RPMI8226 (cell line): Measurements from ENCODE around the gene PRMT3.
"Not testable (repeated sequence)": the region's sequence is repeated elsewhere in the genome, so short reads cannot be mapped to it uniquely, and the experiment has no call there.

Experiments
- DNase-seq: peaks from one replicate; pipeline ENCODE4 v3.0.0-alpha.2; 2015

PRMT3 gene

GRCh38 chr11:20522536-20522935 lies 135.0 kb downstream of the PRMT3 start:
- DNase-seq = no peak

- no peak for DNase-seq
These were observed 142.2 kb downstream of the PRMT3 start for GRCh38 chr11:20529757-20530156.

- no peak for DNase-seq
These were observed 143.6 kb downstream of the PRMT3 start for GRCh38 chr11:20530942-20531703.

GRCh38 chr11:20535271-20535881 lies 147.9 kb downstream of the PRMT3 start:
- no peak for DNase-seq

GRCh38 chr11:20536365-20536764 lies 148.8 kb downstream of the PRMT3 start:
- DNase-seq = no peak

GRCh38 chr11:20536784-20537183 lies 149.3 kb downstream of the PRMT3 start:
- no peak for DNase-seq

GRCh38 chr11:20541503-20541902 lies 154.0 kb downstream of the PRMT3 start:
- no peak for DNase-seq

GRCh38 chr11:20544603-20545237 lies 157.2 kb downstream of the PRMT3 start:
- DNase-seq = no peak

GRCh38 chr11:20547411-20547810 lies 159.9 kb downstream of the PRMT3 start:
- DNase-seq = no peak

- DNase-seq = no peak
These were observed 163.6 kb downstream of the PRMT3 start for GRCh38 chr11:20551096-20551495.

- DNase-seq = no peak
These were observed 168.3 kb downstream of the PRMT3 start for GRCh38 chr11:20555783-20556182.

GRCh38 chr11:20556396-20556795 lies 168.9 kb downstream of the PRMT3 start:
- DNase-seq = not testable (repeated sequence)

- DNase-seq = no peak
These were observed 171.2 kb downstream of the PRMT3 start for GRCh38 chr11:20558741-20559140.
